HG03280 (cell line): ENCODE data around the gene THTPA.

Experiments
- ATAC-seq: cut with Tn5 transposase; IDR thresholded peaks from one replicate; pipeline ENCODE4 v1.9.1; 2021; ENCODE audit warnings: mild to moderate bottlenecking, moderate library complexity; ENCODE audit not compliant: unreplicated experiment

The THTPA gene

DNA sequence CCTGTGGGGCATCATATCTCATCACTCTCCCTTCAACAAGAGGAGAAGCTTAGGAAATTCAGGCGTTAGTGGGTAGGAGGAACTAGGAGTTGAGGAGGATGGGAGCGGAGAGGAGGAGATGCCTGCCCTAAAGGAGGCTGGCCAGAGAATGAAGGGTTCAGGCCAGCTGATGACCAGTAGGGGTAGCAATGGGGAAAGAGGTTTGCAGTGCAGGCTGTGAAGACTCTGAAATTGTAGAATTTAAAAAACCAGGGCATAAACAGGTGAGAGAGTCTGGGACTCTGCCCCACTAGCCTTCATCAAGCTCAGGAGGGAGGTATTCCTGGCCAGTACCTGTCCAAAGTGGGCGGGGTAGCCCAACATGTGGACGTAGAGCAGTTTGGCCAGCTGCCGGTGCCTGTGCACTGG, 10.7 kb downstream of the THTPA start:
- ATAC-seq = no peak

DNA sequence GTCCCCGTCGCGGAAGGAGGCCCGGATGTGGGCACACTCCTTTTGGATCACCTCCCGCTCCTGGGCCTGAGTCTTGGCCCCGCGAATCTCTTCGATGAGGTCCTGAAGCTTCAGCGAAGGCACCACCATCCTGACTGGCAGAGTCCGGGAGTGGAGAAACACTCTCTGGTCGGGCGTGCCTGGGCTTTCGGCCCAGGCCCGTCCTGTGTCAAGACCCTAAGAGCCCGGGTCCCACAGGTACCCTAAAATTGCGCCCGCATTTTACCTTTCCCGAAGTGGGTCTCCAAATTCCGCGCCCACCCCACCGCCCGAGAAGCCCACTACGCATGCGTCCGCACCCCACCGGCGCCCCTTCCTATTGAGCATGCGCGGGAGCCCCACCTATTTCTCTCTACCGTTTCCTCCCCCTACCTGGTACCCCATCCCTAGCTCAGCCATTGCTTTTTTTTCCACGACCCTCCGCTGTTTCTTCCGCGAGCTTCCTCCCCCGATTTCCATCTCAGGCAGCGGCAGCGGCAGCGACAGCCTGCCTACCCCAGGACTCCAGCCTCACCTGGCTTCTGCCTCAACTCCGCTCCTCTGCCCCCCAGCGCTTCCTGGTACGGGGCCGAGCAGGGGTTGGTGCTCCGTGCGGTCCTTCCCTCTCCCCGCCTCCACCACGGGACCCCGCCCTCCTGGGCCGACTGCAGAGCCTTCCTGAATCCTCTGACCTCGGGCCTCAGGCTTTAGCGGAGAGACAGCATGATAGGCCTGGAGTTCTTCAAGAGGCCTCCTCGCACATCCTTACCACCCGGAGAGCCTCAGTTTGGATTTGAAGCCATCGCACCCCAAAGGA, 11.3 kb downstream of the THTPA start, which contains the start of gene AP1G2:
AP1G2 (minus strand) TSS at position 606 of the 835 bp plus-strand sequence; CDS start at position 129, 477 bp downstream.
- ATAC-seq = peak; percentile 89

DNA sequence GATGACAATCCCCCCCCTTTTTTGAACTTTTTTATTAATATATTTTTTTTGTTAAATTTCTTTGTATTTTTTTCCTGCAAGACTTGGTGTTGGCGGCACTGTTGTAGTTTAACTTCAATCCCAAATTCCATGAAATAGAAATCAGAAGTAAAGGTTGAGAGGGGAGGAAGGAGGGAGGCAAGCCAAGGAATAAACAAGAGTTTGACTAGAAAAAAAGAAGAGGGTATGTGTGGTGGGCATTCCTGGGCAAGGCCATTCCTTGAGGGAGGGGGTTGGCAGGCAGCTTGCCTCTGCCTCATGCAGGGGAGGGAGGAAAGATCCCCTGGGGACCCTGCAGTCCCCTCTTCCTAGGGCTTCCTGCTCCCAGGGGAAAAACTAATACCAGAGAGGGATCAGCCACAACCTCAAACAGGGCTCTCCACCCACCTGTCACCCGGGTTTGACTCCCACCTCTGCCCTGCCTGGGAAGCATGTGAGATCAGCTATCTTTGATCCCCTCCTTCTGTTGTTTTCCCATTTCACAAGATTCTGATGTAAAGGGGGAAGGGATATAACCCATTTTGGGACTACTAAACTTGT, 12.0 kb downstream of the THTPA start:
- ATAC-seq = no peak

DNA sequence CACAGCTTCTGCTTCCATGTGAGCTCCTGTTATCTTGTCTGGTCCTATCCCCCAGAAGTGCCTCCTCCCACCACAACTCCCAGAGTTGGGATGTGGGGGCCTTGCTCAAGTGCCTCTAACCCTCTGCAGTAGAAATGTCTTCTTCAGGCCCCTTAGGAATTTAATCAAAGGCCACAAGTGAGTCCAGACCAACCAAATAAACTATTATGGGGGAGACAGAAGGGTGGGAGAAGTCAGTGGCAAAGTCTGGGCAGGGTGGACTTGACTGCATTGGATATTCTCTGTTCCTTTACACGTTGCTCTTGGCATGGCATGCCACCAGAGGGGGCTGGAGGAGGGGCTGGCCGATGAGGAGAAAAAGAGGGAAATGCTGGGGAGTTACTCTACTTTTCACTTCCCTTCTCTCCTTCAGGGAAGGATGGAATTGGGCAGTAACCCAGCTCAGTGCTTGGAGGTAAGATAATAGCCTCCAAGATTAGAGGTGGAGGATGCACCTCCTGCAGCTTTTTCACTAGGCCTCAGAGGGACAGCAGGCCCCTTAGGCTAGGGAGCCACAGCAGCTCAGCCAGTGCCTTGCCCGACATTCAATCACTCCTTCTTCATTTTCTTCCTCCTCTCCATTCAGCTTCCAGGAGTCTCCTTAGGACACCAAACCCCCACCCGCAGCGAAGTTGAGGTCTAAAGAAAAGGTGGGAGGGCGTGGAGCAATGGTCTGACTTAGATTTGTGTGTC, 12.7 kb downstream of the THTPA start:
- no peak for ATAC-seq

DNA sequence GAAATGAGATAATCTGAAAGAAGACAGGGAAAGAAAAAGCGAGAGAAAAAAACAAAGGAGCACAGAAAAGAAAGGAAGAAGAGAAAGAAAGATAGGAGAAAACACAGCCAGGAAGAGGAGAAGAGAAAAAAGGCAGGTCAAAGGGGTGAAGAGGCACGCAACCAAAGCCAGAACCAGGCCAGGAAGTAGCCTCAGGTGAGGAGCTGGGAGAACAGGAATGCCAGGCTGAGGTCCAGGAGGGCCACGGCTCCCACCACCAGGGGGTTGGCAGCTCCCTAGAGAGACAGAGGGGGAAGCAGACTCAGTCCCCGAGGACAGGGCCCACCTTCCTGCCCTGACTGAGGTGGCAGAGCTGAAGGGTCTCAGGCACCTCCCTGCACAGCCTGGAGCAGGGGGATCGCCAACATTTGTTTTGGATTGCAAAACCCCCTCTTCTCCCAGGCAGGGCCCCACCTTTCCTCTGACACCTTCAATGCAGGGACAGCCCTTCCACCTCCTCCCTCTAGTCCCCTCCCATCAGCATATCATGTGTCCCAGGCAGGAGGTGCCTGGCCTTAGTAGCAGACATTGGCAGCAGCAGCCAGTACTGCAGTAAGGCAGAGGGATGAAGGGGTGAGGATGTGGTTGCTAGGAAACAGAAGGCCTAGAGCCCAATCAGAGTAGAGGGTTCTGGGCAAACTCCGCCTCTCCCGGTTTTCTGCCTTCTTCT, 13.5 kb downstream of the THTPA start:
- ATAC-seq = no peak

DNA sequence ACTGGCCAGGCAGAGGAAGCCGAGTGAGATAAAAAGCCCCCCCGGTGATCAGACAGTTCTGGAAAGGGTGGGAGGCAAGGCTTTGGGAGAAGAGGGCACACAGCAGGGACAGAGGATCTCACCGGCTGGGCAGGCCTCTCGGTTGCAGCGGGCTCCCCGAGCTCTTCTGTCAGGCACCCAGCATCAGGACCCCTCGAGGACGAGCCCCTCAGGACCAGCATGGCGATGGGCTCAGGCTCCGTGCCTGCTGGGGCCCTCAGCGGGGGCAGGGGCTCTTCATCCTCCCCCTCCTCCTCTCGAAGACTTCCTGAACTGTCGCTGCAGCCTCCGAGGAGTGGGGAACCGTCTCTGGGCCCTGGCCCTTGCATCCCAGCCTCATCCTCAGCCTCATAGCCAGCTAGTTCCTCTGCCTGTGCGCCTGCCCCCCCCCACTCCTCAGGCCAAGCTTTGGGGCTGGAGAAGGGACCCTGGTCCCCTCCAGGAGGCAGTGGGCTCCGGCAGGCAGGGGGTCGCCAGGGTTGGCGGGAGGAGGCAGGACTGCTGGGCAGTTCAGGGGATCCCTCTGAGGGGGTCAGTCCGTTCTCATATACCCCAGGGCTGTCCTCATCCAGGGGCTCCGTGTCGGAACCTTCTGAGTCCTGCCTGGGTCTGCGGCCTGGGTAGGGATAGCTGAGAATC, 14.9 kb downstream of the THTPA start:
- ATAC-seq = no peak

DNA sequence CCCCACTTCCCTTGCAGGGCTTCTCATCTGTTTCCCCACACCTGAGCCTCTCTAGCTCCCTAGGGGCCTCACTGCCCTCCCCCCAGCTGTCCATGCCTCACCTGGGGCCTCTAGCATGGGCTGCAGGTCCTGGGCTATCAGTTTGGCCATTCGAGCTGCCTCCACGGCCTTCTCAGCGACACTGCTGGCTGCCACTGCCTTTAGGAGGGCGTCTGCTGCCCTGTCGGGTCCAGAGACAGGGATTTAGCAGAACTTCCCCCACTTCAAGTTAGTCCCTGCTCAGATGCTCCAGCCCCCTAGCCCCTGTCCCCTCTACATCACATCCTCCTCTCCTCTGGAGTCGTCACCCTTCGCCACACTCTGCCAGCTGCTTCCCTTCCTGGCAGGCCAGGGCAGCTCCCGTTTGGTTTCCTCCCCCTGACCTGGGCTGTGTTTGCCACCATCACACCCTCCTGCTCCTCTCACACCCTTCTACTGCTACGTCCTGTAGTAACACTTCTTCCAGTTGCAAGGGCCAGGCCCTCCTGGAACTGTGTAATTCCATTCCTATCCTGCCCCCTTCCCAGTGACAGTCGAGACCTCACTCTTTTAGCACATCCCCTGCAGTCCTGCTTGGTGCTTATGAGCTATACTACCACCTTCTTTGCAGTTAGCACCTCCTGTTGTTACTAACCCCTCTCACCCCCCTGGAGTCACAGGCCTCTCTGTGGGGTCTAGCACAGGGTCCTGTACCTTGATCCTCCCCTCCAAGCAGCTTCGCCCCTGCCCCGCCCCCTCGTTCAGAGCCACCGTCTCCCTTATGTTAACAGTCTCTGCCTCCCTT, 15.8 kb downstream of the THTPA start:
- ATAC-seq = no peak

DNA sequence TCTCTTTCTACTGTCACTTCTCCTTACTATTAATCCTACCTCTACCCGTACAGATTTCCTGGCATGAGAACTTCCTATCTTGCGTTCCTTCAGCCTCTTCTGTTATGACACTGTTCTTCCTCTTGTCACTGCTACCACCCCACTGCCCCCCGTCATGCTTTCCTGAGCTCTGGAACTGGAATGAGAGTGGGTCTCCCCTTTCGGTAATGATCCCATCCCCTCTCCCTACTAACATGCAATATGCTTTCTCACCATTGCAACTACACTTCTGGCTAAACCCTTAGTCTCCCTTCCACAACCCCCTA, 16.4 kb downstream of the THTPA start:
- no peak for ATAC-seq

DNA sequence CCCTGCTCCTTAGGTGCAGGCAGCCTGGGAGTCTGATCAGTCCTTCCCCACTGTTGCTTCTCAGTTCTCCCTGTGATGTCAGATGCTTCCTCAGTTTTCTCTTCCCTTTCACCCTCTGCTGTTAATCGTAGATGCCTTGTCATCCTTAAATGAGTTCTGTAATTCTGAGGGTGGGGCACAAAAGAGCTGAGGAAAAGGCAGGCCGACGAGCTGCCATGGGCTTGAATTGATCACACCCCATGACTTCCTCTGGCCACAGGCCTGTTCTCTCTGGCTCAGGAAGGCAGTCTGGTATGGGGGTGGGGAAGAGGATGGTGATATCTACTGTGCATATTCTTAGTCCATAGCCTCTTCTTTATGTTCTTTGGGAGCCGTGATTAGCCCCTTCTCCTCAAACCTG, 16.8 kb downstream of the THTPA start:
- ATAC-seq = no peak

DNA sequence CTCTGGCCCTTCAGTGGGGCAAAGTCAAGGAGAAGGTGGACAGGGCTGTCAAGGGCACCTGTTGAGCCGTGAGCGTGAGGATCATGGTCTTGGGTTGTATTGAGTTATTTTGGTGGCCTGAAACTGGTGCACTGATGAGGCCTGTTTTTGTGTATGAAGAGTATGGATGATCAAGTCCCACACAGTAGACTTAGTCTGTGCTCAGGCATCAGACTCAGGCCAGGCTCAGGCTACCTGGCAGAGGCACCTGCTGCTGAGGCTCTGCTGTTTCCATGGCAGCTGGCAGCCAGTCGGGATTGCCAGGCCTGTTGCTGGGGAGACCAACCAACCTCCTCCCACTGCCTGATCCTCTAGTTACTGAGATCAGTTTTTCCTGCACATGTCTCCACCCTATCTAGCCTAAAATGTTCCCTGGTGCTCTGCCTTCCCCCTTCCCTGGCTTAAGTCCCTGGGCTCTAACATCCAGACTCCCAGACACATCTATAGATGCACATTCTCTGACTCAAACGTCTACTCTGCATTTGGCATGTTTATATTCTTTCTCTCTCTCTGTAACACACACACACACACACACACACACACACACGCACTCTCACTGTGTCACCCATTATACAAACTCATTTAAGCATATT, 17.4 kb downstream of the THTPA start:
- no peak for ATAC-seq

DNA sequence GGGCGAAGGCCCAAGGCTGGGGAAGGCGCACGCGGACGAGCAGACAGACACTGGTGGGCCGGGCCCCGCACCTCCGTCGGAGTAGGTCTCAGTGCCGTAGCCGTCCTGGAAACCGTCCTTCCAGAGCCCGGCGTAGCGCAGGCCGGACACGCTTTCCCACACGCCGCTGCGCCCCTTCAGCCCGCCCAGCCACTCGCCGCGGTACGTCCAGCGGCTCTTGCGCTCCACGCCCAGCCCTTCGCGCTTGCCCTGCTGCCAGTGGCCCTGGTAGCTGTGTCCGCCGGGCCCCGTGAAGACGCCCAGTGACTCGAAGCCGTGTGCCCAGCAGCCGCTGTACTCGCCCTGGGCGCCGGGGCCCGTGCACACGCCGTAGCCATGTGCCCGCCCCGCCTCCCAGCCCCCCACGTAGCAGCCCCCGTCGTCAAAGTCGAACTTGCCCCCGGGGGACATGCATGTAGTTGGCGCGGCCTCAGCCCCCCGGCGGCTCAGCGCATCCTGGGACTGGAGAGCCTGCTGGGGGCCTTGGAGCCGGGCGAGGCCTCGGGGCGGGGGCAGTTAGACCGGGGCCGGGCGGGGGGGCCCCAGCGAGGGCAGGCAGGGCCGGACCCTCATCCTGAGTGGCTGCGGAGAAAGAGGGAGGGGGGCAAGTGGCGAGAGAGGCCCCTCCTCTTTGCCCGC, 21.1 kb downstream of the THTPA start:
- no peak for ATAC-seq

DNA sequence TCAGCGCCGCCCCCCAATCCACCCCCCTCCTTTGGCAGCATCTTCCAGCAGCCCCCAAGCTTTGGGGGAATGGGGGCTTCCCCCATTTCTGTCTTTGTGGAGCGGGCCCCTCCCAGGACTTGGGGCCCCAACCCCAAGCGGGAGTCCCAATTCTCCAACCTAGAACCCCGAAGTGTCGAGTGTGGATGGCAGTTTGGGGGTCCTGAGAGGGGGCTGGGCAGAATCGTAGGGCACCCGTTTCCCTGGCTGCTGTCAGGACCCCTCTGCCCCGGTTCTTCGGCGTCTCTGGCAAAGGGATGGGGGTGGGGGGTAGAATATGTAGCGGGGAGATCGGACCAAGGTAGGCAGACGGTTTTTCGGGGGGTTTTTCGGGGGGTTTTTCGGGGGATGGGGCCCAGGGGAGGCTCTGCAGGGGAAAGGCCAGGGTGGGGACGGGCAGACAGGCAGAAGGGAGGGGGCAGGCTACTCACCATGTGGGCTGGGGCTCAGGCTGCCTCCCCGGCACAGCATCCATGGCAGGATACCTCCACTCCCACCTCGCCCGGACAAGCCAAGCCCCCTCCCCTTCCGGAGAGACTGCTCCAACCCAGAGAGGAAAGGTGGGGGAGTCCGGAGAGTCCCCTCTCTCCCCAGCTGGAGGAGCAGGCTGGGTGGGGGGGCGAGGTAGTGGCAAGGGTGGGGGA, 21.8 kb downstream of the THTPA start:
- no peak for ATAC-seq

DNA sequence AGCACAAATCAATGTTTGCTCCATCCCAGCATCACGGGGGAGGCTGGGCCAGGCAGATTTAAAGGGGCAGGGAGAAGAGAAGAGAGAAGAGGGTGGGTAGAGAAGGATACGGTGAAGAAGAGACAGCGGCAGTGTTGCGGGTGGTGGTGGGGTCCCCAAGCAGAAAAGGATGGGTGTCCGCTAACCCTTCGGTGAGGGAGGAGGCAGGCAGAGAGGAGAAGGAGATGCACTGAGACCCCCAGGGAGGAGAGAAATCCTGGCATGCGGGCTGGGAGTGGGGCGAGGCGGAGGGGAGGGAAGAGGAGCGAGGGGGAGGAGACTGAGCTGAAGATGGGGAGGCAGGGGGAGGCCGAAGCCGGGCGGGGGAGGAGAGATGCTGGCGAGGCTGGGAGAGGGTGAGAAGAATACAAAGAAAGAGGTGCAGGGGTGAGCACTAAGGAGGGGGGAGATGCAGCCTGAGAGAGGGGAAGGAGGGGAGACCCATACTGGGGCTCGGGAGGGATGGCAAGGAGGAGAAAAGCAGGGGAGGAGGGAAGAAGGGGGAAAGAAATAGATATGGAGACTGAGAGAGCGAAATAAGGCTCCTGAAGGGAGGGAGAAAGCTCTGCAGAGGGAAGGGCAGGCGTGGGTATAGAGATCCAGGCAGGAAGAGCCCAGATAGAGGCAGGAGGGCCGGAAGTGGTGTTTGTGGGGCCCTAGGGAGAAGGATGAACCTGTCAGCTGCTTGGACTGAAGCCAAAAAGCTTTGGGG, 22.7 kb downstream of the THTPA start, which contains the start of gene JPH4:
JPH4 (minus strand) TSS at position 231 of the 751 bp plus-strand sequence. CDS start 1,337 bp downstream, outside the sequence.
- no peak for ATAC-seq

DNA sequence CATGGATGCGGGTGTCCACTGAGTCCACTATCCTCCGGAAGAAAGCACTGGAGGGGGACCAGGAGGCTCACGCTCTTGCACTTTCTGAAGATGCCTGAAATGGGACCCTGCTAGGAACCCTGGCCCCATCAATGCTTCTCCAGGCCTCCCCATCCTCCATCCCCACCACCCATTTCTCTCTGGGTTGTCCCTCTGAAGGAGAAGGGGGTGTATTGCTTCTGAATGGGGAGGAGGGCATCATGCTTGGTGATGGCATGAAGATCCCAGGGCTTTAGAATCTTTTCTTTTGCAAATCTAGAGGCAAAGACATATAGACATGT, 23.2 kb downstream of the THTPA start:
- ATAC-seq = no peak

DNA sequence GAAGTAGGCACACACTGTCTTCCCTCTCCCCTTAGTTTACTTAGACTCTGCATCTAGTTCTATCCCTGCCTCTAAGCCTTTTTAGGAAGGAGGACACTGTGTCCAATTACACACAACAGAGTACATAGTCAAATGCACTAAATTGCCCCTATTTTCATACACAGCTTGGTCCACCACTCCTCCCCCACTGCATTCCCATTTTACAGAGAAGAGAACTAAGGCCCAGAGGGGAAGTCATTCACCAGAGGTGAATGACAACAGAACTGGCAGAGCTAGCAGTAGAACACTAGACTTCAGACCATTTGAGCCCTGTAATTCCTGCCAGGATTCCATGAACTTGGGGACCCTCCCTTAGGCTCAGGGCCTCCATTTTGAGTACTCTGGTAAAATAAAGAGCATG, 23.7 kb downstream of the THTPA start:
- no peak for ATAC-seq

DNA sequence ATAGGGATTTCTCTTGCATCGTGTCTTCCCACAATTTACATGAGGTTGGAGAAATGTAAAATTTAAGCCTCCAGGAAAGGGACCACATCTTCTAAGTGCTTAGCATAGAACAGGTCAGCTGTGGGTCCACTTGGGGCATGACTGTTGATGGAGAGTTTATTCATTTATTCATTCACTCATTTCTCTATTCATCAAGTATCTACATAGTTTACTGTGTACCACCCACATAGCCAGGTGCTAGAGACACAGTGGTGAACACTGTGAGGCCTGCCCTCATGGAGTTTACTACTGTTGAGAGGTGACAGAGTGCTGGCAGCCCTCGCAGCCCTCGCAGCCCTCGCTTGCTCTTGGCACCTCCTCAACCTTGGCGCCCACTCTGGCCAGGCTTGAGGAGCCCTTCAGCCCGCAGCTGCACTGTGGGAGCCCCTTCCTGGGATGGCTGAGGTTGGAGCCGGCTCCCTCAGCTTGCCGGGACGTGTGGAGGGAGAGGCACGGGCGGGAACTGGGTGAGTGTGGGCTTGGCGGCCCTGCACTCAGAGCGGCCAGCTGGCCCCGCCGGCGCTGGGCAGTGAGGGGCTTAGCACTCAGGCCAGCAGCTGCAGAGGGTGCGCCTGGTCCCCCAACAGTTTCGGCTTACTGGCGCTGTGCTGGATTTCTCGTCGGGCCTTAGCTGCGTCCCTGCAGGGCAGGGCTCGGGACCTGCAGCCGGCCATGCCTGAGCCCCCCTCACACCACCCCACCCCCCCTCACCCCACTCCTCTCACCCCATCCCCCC, 24.3 kb downstream of the THTPA start:
- ATAC-seq = no peak

DNA sequence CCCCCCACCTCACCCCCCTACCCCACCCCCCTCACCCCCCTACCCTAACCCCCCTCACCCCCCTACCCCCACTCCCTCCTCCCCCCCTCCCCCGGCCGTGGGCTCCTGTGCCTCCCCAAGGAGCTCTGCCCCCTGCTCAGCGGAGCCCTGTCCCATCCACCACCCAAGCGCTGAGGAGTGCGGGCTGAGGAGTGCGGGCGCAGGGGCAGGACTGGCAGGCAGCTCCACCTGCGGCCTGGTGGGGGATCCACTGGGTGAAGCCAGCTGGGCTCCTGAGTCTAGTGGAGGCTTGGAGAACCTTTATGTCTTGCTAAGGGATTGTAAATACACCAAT, 24.8 kb downstream of the THTPA start:
- no peak for ATAC-seq
